Psoas muscle (tissue), 8 donors: Measurements from ENCODE around the gene PKD1. TPM values are rescaled to one million over a fixed set of nuclear protein-coding genes. Genes with fewer than 3 reads are reported as not detected.
"Not testable (repeated sequence)": the region's sequence is repeated elsewhere in the genome, so short reads cannot be mapped to it uniquely, and the experiment has no call there.

Source experiments
- ATAC-seq, 4 donors: fragments of 200-7000 bp; cut with Tn5 transposase; one replicate each; pipeline ENCODE4 v1.9.1; 2020; ENCODE audit warnings: moderate library complexity in 3 of 4, mild to moderate bottlenecking in 2 of 4
- DNase-seq, 2 donors: peaks; one replicate each; pipeline ENCODE4 v3.0.0-alpha.2; 2020
- H3K27ac ChIP-seq: fragments of 200-600 bp; one replicate; pipeline ENCODE4 v1.8.0; 2022
- H3K27me3 ChIP-seq, 3 donors: fragments of 200-600 bp in 1 of 3; one replicate each; pipeline versions ENCODE4 v1.6.1 to v1.8.0; 2013 to 2022; ENCODE audit warnings: low read length in 2 of 3, mild to moderate bottlenecking in 2 of 3, moderate library complexity in 1 of 3; ENCODE audit not compliant: insufficient read depth in 3 of 3
- H3K36me3 ChIP-seq, 2 donors: fragments of 200-600 bp in 1 of 2; one replicate each; pipeline versions ENCODE4 v1.6.1 to v1.8.0; 2013 to 2022; ENCODE audit warnings: low read depth in 1 of 2, mild to moderate bottlenecking in 1 of 2, moderate library complexity in 1 of 2; ENCODE audit not compliant: insufficient read depth in 1 of 2
- H3K4me1 ChIP-seq: fragments of 200-600 bp; one replicate; pipeline ENCODE4 v1.8.0; 2022
- H3K4me3 ChIP-seq: fragments of 200-600 bp; one replicate; pipeline ENCODE4 v1.8.0; 2022; ENCODE audit warnings: mild to moderate bottlenecking
- H3K9me3 ChIP-seq: fragments of 200-600 bp; one replicate; pipeline ENCODE4 v1.8.0; 2022
- CTCF ChIP-seq: fragments of 200-600 bp; IDR thresholded peaks from one replicate; pipeline ENCODE4 v1.8.0; 2022; ENCODE audit warnings: antibody characterized with exemption
- WGBS, 3 donors: extraction: QIAGEN DNeasy Blood & Tissue Kit; methylation state at CpG; one replicate each; pipeline versions ENCODE4 v1.1.6 to v1.1.7; 2013; 5-methylcytosine and 5-hydroxymethylcytosine counted together
- intact Hi-C, 2 donors: fragments of 100-400 bp; cut with DNase I; formaldehyde crosslinking; loops; one replicate each; pipeline versions ENCODE4 v1.11.0 to v1.14.2; 2022
- polyA plus RNA-seq, 3 donors: library from polyadenylated mRNA; stranded (reverse); fragments of 200-250 nt; gene quantifications; one replicate each; pipeline ENCODE4 v1.2.3, GENCODE V29; 2013
- total RNA-seq, 4 donors: library from RNA; stranded (reverse); fragmentation: NEBNext Ultra II Directional in 2 of 4; extraction: Animal tissue kit (Norgen Biotek cat#: 25700) in 2 of 4; gene quantifications; one replicate each; pipeline versions ENCODE4 v1.2.1 to v1.2.4, GENCODE V29; 2021 to 2023
- donor health status: healthy with polysubstance abuse.
- donor health status: DM: no; HTN: no; CAD: no; lungs with moderate emphysema.
- donor health status: Bipolar disorder and iron deficiency.
- donor health status: healthy.
- donor health status: DM: yes; HTN: yes; CAD: no.
- donor health status: DM: no; HTN: no; CAD: no.
- donor health status: DM: no; HTN: no; CAD: no.
- donor health status: DM: yes; HTN: yes; CAD: no.

The PKD1 gene
- total and polyA plus RNA-seq, 7 donors: 33.9 to 123 (median 74.1) TPM

GRCh38 chr16:2108446-2109270, 27.0 kb downstream of the PKD1 start:
- ATAC-seq: peak; percentile 12 to 22 (median 13)
- H3K4me3 ChIP-seq, H3K27me3 ChIP-seq, DNase-seq, H3K4me1 ChIP-seq, H3K9me3 ChIP-seq, H3K27ac ChIP-seq, intact Hi-C loops: not testable (repeated sequence)
- 95 to 96% (median 96%) methylated on average over 63 to 73 of the region's 73 CpGs for WGBS, 3 donors
- peaks cover 0 to 71% of the 10 kb centered on the region in 2 donors for H3K36me3 ChIP-seq

- H3K36me3 ChIP-seq: peaks cover 0 to 73% of the 10 kb centered on the region in 2 donors
- H3K9me3 ChIP-seq, H3K4me3 ChIP-seq, H3K4me1 ChIP-seq, H3K27ac ChIP-seq, intact Hi-C loops, H3K27me3 ChIP-seq, DNase-seq: not testable (repeated sequence)
- ATAC-seq: peak in 1 of 4 donors; percentile 3
- WGBS, 3 donors: 92 to 95% (median 94%) methylated on average over 18 to 23 of the region's 23 CpGs
These were observed 27.9 kb downstream of the PKD1 start for GRCh38 chr16:2107791-2108125.

GRCh38 chr16:2107121-2107790, 28.4 kb downstream of the PKD1 start:
- H3K27me3 ChIP-seq, ATAC-seq, H3K4me1 ChIP-seq, H3K9me3 ChIP-seq, DNase-seq, intact Hi-C loops, H3K4me3 ChIP-seq, H3K27ac ChIP-seq: not testable (repeated sequence)
- H3K36me3 ChIP-seq: peaks cover 0 to 74% of the 10 kb centered on the region in 2 donors
- WGBS, 3 donors: 78 to 86% (median 82%) methylated on average over 13 to 17 of the region's 17 CpGs

- H3K9me3 ChIP-seq, H3K4me3 ChIP-seq, ATAC-seq, DNase-seq, H3K27me3 ChIP-seq, H3K27ac ChIP-seq, H3K4me1 ChIP-seq, intact Hi-C loops: not testable (repeated sequence)
- H3K36me3 ChIP-seq: peaks cover 0 to 76% of the 10 kb centered on the region in 2 donors
- 89 to 94% (median 91%) methylated on average over 30 to 38 of the region's 38 CpGs for WGBS, 3 donors
These were observed 29.5 kb downstream of the PKD1 start for GRCh38 chr16:2106211-2106610.

- intact Hi-C loops, H3K4me1 ChIP-seq, H3K9me3 ChIP-seq, H3K27me3 ChIP-seq, DNase-seq, H3K27ac ChIP-seq, H3K4me3 ChIP-seq, ATAC-seq: not testable (repeated sequence)
- peaks cover 0 to 76% of the 10 kb centered on the region in 2 donors for H3K36me3 ChIP-seq
- 66 to 86% (median 81%) methylated on average over 14 to 19 of the region's 22 CpGs for WGBS, 3 donors
These were observed 29.9 kb downstream of the PKD1 start for GRCh38 chr16:2105769-2106168.

- DNase-seq, intact Hi-C loops, ATAC-seq, H3K4me3 ChIP-seq, H3K27me3 ChIP-seq, H3K9me3 ChIP-seq, H3K27ac ChIP-seq, H3K4me1 ChIP-seq: not testable (repeated sequence)
- H3K36me3 ChIP-seq: peaks cover 0 to 76% of the 10 kb centered on the region in 2 donors
- 92 to 97% (median 93%) methylated on average over 11 to 21 of the region's 21 CpGs for WGBS, 3 donors
These were observed 30.4 kb downstream of the PKD1 start for GRCh38 chr16:2105291-2105690.

GRCh38 chr16:2104464-2104863, 31.2 kb downstream of the PKD1 start:
- ATAC-seq, intact Hi-C loops: not testable (repeated sequence)
- 87 to 91% (median 90%) methylated on average over 8 to 17 of the region's 20 CpGs for WGBS, 3 donors

GRCh38 chr16:2102471-2102870, 33.2 kb downstream of the PKD1 start:
- Histone ChIP-seq H3K36me3 (peaks cover 0 to 72% of the 10 kb centered on the region in 2 donors), H3K4me1 (no peaks in the 10 kb centered on the region), H3K27me3 (no peaks in the 10 kb centered on the region), H3K27ac (no peak overlapping the region), H3K4me3 (no peak overlapping the region), H3K9me3 (no peaks in the 10 kb centered on the region)
- intact Hi-C loops: no loop called here
- no peak for TF ChIP-seq CTCF
- DNase-seq (no peak), ATAC-seq (no peak)
- WGBS, 3 donors: 89 to 94% (median 91%) methylated on average over 15 to 19 of the region's 19 CpGs

More at GRCh38 chr16:2104464-2104863, 31.2 kb downstream of the PKD1 start:
- not testable (repeated sequence) for H3K27ac ChIP-seq, H3K9me3 ChIP-seq, DNase-seq, H3K4me3 ChIP-seq, H3K27me3 ChIP-seq, H3K4me1 ChIP-seq
- peaks cover 0 to 78% of the 10 kb centered on the region in 2 donors for H3K36me3 ChIP-seq

- H3K36me3 ChIP-seq: peaks cover 0 to 75% of the 10 kb centered on the region in 2 donors
- ATAC-seq, H3K4me3 ChIP-seq, DNase-seq, H3K4me1 ChIP-seq, H3K27me3 ChIP-seq, H3K27ac ChIP-seq, intact Hi-C loops, H3K9me3 ChIP-seq: not testable (repeated sequence)
- WGBS, 3 donors: 87 to 93% (median 89%) methylated on average over 12 to 14 of the region's 16 CpGs
These were observed 34.1 kb downstream of the PKD1 start for GRCh38 chr16:2101581-2101980.

- DNase-seq, H3K27ac ChIP-seq, H3K4me3 ChIP-seq, H3K27me3 ChIP-seq, ATAC-seq, H3K4me1 ChIP-seq, H3K9me3 ChIP-seq, intact Hi-C loops: not testable (repeated sequence)
- WGBS, 3 donors: 84 to 98% (median 84%) methylated on average over 8 to 14 of the region's 14 CpGs
- peaks cover 8 to 93% of the 10 kb centered on the region in 2 donors for H3K36me3 ChIP-seq
These were observed 38.0 kb downstream of the PKD1 start for GRCh38 chr16:2097689-2098088.
